HG02884 (cell line): ENCODE results near the gene PTPRG.

Experiments used
- ATAC-seq: cut with Tn5 transposase; IDR thresholded peaks from one replicate; pipeline ENCODE4 v1.9.1; 2021; ENCODE audit warnings: mild to moderate bottlenecking, moderate library complexity; ENCODE audit not compliant: unreplicated experiment

Gene PTPRG

GRCh38 chr3:62284442-62284841 lies 723.1 kb downstream of the PTPRG start:
- no peak for ATAC-seq

DNA sequence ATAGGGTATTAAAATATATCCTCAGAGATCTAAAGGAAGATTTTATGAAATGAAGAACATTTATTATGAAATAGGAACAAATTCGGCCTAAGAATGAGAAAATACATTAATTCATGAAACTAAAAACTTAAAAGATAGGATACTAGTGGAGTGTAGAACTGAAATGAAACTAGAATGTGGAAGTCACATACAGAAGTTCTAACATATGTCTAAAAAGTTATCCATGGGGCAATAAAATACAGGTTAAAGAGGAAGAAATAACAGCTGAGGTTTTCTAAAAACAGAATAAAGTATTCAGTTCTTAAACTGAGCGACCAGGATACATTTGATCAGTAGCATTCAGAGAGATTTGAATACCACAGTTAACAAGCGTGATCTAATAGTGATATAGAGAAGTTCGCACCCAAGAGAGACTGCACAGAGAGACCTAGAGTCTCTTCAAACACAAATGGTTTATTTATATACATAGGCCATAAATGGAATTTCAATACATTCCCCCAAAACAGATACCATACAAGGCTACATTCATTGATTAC lies 726.1 kb downstream of the PTPRG start:
- no peak for ATAC-seq

DNA sequence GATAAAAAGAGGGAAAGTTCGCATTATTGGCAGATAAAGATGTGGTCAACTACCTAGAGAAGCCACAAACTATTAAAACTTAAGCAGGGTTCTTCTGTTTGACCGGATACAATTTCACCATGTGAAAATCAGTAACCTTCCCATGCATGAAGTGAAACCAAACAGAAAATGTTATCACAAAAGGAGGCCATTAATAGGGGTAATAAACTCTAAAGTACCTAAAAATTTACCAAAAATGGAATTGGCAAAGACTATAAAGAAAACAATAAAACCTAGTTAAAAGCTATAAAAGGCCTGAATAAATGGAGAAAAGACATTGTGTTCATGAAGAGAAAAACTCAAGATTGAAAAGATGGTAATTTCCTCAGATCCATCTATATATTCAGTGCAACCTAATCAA lies 728.6 kb downstream of the PTPRG start:
- ATAC-seq, result no peak

DNA sequence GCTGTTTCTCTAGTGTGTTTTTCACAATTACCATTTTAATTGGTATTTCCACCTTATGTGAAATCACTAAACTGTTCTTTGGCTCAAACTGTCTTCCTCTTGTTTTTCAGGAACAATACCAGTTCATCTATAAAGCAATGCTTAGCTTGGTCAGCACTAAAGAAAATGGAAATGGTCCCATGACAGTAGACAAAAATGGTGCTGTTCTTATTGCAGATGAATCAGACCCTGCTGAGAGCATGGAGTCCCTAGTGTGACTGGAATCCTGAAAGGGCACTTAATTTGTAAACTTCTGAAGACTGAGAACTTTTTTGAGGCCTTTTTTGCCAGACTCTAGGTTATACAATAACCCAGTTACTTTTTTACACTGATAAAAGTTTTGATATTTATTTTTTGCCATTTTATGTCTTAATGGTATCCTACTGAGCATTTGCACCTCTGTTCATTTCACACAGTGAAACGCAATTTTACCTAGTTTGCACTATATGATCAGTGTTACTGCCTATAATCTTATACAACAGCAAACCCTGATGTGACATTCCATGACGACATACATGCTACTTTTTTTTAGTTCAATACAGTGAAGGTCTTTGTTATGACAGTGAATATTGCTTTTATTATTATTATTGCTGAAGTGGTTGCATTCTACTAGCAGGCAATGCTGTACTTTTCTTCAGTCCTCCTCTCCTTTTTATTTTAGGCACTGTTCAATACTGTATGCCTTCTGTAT lies 731.8 kb downstream of the PTPRG start:
- ATAC-seq, result no peak

- no peak for ATAC-seq
Measured at GRCh38 chr3:62295571-62295970, 734.2 kb downstream of the PTPRG start.

GRCh38 chr3:62300617-62301016 lies 739.2 kb downstream of the PTPRG start:
- ATAC-seq, result no peak

DNA sequence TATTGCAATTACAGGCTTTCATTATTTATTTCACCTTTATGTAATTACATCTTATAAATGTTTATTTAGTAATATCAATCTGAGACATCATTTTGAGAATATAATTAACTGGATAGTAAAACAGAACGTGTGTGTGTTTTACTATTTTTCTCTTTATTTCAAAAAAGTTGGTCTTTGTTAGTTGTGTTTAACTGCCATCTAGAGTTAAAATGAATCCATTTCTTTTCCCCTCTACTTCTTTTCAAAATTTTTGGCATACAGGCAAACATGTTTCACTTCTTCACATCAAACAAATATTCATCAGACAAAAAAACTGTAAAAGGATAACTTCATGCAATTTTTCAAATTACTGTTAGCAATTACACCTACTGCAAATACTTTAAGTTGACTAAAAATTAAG lies 750.8 kb downstream of the PTPRG start:
- no peak for ATAC-seq

DNA sequence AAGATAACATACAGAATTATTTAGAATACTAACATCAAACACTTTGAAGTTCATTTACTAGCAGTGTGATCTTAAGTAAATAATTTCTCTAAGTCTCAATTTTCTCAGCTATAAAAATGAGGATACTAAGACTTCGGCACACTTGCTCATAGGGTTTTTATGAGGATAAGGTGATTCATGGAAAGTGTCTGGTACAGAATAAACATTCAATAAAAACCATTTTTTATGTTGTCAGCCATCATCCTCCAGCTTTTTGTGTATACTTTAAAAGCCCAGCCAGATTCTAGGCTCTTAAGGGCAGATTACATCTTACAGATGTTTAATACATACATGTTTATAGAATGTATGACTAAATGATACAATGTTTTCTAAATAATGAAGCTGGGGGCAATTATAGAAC lies 755.2 kb downstream of the PTPRG start:
- ATAC-seq, result no peak

- peak; percentile 10 for ATAC-seq
Measured at GRCh38 chr3:62318365-62318751, 757.0 kb downstream of the PTPRG start.

- ATAC-seq, result peak; percentile 90
Measured at GRCh38 chr3:62318752-62319569, 757.6 kb downstream of the PTPRG start.

GRCh38 chr3:62319570-62320243 lies 758.3 kb downstream of the PTPRG start:
- no peak for ATAC-seq

DNA sequence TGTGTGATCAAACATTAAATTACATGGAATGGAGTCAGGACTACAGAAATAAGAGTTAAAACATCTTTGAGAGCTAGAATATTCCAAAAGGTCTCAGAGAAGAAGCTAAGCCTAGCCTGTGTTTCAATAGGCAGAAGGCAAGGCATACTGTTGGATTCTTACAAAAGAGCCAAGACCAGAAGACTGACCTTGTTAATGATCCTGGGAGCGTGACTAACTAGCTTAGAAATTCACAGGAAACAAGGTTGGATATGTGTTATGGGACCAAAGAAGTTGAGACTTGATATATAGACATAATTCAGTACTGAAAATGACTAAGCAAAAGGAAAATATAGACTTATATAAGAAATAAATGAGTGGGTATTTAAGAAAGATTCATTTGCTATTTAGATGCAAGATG lies 761.9 kb downstream of the PTPRG start:
- ATAC-seq, result no peak

DNA sequence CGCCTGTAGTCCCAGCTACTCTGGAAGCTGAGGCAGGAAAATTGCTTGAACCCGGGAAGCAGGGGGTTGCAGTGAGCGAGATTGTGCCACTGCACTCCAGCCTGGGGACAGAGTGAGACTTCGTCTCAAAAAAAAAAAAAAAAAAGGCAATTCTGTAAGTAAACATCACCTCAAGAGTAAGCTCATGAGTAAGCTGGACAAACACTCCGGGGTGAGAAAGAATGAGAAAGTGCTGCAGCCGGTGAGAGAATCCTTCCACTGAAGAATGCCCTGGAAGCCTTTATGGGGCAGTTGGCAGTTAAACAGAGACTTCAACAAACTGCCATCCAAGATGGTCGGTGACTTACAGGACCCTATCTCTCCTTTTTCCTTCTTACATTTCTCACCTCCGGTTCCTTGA lies 764.5 kb downstream of the PTPRG start:
- no peak for ATAC-seq

GRCh38 chr3:62329971-62330370 lies 768.6 kb downstream of the PTPRG start:
- no peak for ATAC-seq

DNA sequence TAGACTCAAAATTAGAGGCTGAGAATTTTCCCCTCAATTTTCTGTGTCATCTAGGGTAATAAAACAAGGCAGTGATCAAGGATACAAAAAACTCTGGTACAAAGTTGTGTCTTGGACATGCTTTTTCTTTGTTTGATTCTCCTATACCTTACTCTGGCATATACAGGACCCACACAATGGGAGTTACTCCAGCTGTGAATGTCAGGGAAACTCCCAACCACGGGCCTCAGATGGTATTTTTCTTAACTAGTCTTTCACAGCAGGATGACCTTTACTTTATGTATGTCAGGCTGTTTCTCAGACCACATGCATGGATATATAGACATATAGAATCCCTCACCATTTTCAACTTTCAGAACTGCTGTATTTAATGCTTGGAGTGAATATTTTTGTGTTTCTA lies 770.6 kb downstream of the PTPRG start:
- ATAC-seq, result no peak

GRCh38 chr3:62332835-62333244 lies 771.5 kb downstream of the PTPRG start:
- no peak for ATAC-seq

DNA sequence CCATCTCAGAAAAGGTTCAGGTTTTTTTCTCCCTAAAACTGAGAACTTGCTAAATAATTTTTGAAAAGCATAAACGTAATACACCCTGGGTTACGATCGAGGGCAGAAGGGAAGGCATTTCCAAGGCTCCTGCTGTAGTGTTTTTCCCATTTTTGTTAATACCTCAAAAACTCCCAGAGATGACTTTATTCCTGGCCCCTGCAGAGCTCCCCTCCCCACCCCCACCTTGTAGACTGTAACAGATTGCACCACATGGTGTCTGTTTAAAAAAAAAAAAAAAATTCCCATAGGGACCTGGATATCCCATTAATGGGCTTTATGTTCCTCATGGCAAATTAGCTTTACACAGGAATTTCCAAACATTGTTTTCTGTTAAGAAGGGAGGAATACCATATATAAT lies 773.8 kb downstream of the PTPRG start:
- ATAC-seq, result no peak

GRCh38 chr3:62343755-62344154 lies 782.4 kb downstream of the PTPRG start:
- no peak for ATAC-seq
